Small intestine (tissue), 7 donors: ENCODE data around the gene STIL. TPM values are rescaled to one million over a fixed set of nuclear protein-coding genes. Genes with fewer than 3 reads are reported as not detected.

Experiments used
- DNase-seq, 2 donors: peaks; one replicate each; pipeline versions ENCODE4 v3.0.0 to v3.0.0-alpha.2; 2013
- FAIRE-seq: peaks from 2 replicates; lab custom pipeline; 2012; peaks lifted over from hg19 to GRCh38; lab: Jason Lieb, UNC
- H3K27ac ChIP-seq, 3 donors: one replicate each; pipeline ENCODE4 v1.5.1; 2013; ENCODE audit warnings: low read length in 2 of 3, mild to moderate bottlenecking in 2 of 3, control low read depth in 1 of 3, inconsistent platforms in 1 of 3, low read depth in 1 of 3, moderate library complexity in 1 of 3
- H3K27me3 ChIP-seq, 3 donors: one replicate each; pipeline ENCODE4 v1.6.1; 2013; ENCODE audit warnings: low read length in 3 of 3, inconsistent platforms in 1 of 3; ENCODE audit not compliant: control insufficient read depth in 3 of 3, insufficient read depth in 3 of 3
- H3K36me3 ChIP-seq, 3 donors: one replicate each; pipeline ENCODE4 v1.6.1; 2013; ENCODE audit warnings: low read length in 3 of 3, inconsistent platforms in 1 of 3, low read depth in 1 of 3, mild to moderate bottlenecking in 1 of 3, moderate library complexity in 1 of 3; ENCODE audit not compliant: control insufficient read depth in 3 of 3, insufficient read depth in 2 of 3
- H3K4me1 ChIP-seq, 3 donors: one replicate each; pipeline ENCODE4 v1.6.1; 2013; ENCODE audit warnings: low read length in 2 of 3, inconsistent platforms in 1 of 3, low read depth in 1 of 3, mild to moderate bottlenecking in 1 of 3, moderate library complexity in 1 of 3; ENCODE audit not compliant: control insufficient read depth in 3 of 3, insufficient read depth in 2 of 3
- H3K4me3 ChIP-seq, 3 donors: one replicate each; pipeline ENCODE4 v1.5.1; 2013; ENCODE audit warnings: low read length in 3 of 3, control low read depth in 1 of 3, inconsistent platforms in 1 of 3, low read depth in 1 of 3, mild to moderate bottlenecking in 1 of 3, moderate library complexity in 1 of 3
- H3K9me3 ChIP-seq, 2 donors: one replicate each; pipeline ENCODE4 v1.6.1; 2013; ENCODE audit warnings: low read depth in 1 of 2, low read length in 1 of 2; ENCODE audit not compliant: control insufficient read depth in 2 of 2, insufficient read depth in 1 of 2
- WGBS, 3 donors: extraction: QIAGEN DNeasy Blood & Tissue Kit; methylation state at CpG; one replicate each; pipeline ENCODE4 v1.1.7; 2013; 5-methylcytosine and 5-hydroxymethylcytosine counted together
- polyA plus RNA-seq, 4 donors: library from polyadenylated mRNA; stranded (reverse) in 3 of 4; unstranded in 1 of 4; fragments of 200-250 nt in 3 of 4; fragments of 120-200 nt in 1 of 4; gene quantifications; one replicate each; pipeline versions ENCODE4 v1.2.1 to v1.2.3, GENCODE V29; 2013
- donor health status: healthy with polysubstance abuse.
- donor health status: control.
- donor health status: control.
- donor health status: Bipolar disorder and iron deficiency.
- donor health status: healthy.

Gene STIL
- polyA plus RNA-seq, 4 donors: 0.54 to 5.5 (median 3.2) TPM

DNA sequence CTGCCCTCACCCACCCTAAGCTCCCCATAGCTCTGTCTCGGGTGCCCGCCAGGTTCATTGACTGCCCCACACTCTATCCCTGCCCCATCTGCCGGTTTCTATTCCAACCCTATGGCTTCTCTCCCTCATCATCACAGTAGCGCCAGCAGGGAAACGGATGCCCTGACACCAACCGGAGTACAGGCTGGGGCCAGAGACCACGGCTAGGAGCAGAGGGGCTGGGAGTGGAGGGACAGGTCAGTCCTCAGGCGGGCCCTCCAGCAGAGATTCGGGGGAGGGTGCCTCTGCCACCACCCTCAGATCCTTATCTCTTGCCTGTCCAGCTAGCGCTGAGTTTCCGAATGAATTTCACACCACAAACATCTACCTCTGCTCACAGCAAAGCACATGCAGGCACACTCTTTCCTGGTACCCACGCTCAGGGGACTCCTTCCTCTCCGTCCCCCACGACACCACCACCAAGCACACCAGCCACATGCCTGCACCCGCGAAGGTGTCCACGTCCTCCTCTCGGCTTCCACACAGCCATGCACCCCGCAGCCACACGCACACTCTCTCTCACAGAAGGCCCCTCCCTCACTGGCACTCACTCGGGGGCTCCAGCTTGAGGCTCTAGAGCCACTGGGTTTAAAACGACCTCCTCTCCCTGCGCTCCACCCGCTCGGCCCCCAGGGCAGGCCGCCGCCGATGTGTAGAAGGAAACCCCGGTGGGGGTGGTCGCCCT is 89.1 kb downstream of the STIL start:
- 3 to 12% (median 8%) methylated on average over 28 to 30 of the region's 30 CpGs for whole genome bisulfite sequencing, 3 donors
- DNase-seq (no peak), FAIRE-seq (no peak)
- H3K4me1 ChIP-seq: peaks cover 0 to 7% (median 4%) of the 10 kb centered on the region in 3 donors
- H3K27me3 ChIP-seq: peaks cover 0 to 85% (median 64%) of the 10 kb centered on the region in 3 donors
- no peak overlapping the region for H3K4me3 ChIP-seq
- H3K27ac ChIP-seq: no peak overlapping the region
- no peaks in the 10 kb centered on the region for H3K36me3 ChIP-seq
- H3K9me3 ChIP-seq: no peaks in the 10 kb centered on the region

- peaks cover 0 to 78% (median 57%) of the 10 kb centered on the region in 3 donors for H3K27me3 ChIP-seq
- H3K4me3 ChIP-seq: no peak overlapping the region
- H3K9me3 ChIP-seq: no peaks in the 10 kb centered on the region
- DNase-seq: no peak
- WGBS, 3 donors: 28 to 45% (median 37%) methylated on average over 8 to 9 of the region's 9 CpGs
- H3K36me3 ChIP-seq: no peaks in the 10 kb centered on the region
- H3K27ac ChIP-seq: no peak overlapping the region
- H3K4me1 ChIP-seq: peaks cover 0 to 4% (median 3%) of the 10 kb centered on the region in 3 donors
- FAIRE-seq: no peak
These were observed 89.8 kb downstream of the STIL start for GRCh38 chr1:47223921-47224675.

DNA sequence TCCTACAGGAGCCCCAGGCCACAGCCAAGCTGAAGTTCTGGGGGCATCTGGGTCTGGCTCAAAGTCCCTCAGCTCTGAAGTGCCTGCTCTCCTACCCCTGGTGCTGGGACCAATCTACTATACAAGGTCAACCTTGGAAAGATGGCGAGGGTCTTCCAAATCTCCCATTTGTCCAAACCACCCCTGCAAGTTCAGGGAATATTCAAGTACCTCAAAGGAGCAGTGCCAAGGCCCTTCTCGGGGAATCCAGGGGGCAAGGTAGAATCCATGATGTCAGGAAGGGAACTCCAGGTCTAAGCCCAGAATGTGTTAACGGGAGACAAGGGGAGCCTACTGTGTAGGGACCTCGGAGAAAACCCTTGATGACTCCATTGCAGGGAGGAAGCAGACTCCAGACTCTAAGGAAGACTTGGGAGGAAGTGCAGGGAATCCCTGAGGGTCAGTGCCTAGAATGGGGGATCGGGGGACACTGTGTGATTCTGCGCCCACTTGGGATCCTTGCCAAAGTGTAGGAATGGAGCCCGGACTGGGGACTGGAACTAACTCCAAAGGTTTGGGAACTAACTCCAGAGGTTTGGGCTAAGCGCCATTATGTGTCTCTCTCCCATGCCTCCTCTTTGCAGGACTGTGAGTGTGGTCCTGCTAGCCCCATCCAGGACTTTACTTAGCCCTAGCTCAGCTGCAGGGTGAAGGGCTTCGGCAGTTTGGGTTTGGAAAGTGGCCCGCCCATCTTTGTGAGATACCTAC is 90.6 kb downstream of the STIL start:
- no peak overlapping the region for H3K4me3 ChIP-seq
- no peak overlapping the region for H3K27ac ChIP-seq
- DNase-seq (no peak), FAIRE-seq (no peak)
- no peaks in the 10 kb centered on the region for H3K36me3 ChIP-seq
- H3K27me3 ChIP-seq: peaks cover 0 to 70% (median 50%) of the 10 kb centered on the region in 3 donors
- peaks cover 0 to 4% (median 3%) of the 10 kb centered on the region in 3 donors for H3K4me1 ChIP-seq
- H3K9me3 ChIP-seq: no peaks in the 10 kb centered on the region
- 63 to 72% (median 65%) methylated on average over 10 of the region's 10 CpGs for WGBS, 3 donors

DNA sequence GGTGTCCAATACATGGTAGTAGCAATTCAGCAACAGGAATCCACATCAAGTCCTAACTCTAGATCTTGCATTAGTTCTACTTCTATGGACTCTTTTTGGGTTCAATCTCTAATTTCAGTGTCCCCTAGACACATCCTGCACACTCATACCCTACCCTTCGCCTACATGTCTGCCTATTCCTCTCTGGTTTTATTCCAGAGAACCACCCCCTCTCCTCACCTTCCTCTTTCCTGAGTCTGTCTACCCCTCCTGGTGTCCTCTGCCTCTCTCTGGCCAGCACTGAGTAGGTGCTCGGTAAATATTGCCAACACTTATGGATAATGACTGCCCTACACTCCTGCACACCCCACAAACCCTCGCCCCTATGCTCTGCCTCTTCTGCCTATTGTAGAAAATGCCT is 91.5 kb downstream of the STIL start:
- Histone ChIP-seq H3K27me3 (peaks cover 0 to 62% (median 42%) of the 10 kb centered on the region in 3 donors), H3K4me3 (no peak overlapping the region), H3K36me3 (no peaks in the 10 kb centered on the region), H3K4me1 (peaks cover 0 to 4% (median 3%) of the 10 kb centered on the region in 3 donors), H3K9me3 (no peaks in the 10 kb centered on the region), H3K27ac (no peak overlapping the region)
- DNase-seq (no peak), FAIRE-seq (no peak)
- 86 to 93% (median 89%) methylated on average over 3 of the region's 3 CpGs for WGBS, 3 donors

DNA sequence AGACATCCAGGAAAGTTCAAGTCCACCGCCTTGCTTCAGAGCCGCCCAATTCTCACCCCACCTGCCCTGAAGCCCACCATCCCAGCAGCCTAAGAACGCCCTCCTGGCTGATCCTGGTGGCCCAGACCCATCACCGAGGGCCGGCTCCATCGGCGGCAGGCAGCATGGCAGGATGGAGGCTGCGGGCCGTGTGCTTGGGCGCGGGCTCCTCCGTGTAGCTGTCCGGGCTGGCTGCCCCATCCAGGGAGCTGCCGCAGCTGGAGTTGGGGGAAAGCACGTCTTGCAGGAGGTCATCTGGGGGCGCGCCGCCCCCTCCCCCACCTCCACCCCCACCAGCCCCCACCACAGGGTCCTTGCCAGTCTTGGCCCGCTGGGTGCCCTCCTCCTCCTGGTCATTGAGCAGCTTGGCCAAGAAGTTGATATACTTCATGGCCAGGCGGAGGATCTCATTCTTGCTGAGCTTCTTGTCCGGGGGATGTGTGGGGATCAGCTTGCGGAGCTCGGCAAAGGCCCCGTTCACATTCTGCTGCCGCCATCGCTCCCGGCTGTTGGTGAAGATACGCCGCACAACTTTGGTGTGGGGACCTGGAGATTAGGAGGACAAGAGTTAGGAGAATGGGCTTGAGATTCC is 94.2 kb downstream of the STIL start:
- 89 to 94% (median 91%) methylated on average over 25 to 29 of the region's 29 CpGs for WGBS, 3 donors
- H3K27ac ChIP-seq: no peak overlapping the region
- H3K4me1 ChIP-seq: peaks cover 0 to 7% (median 0%) of the 10 kb centered on the region in 3 donors
- no peak overlapping the region for H3K4me3 ChIP-seq
- H3K9me3 ChIP-seq: no peaks in the 10 kb centered on the region
- no peaks in the 10 kb centered on the region for H3K36me3 ChIP-seq
- peaks cover 0 to 37% (median 24%) of the 10 kb centered on the region in 3 donors for H3K27me3 ChIP-seq
- FAIRE-seq (no peak), DNase-seq (no peak)

- H3K9me3 ChIP-seq: no peaks in the 10 kb centered on the region
- H3K27ac ChIP-seq: no peak overlapping the region
- no peak overlapping the region for H3K4me3 ChIP-seq
- H3K36me3 ChIP-seq: no peaks in the 10 kb centered on the region
- WGBS, 3 donors: 63 to 79% (median 77%) methylated on average over 4 of the region's 4 CpGs
- FAIRE-seq: no peak
- DNase-seq: no peak
- H3K27me3 ChIP-seq: peaks cover 0 to 30% (median 18%) of the 10 kb centered on the region in 3 donors
- H3K4me1 ChIP-seq: peaks cover 0 to 7% (median 0%) of the 10 kb centered on the region in 3 donors
These were observed 94.9 kb downstream of the STIL start for GRCh38 chr1:47219001-47219400.

- no peaks in the 10 kb centered on the region for H3K36me3 ChIP-seq
- DNase-seq (peak in 1 of 2 donors; percentile 66), FAIRE-seq (no peak)
- H3K9me3 ChIP-seq: no peaks in the 10 kb centered on the region
- 55 to 71% (median 71%) methylated on average over 12 of the region's 12 CpGs for WGBS, 3 donors
- no peak overlapping the region for H3K27ac ChIP-seq
- peaks cover 0 to 7% (median 0%) of the 10 kb centered on the region in 3 donors for H3K4me1 ChIP-seq
- H3K27me3 ChIP-seq: peaks cover 0 to 5% (median 3%) of the 10 kb centered on the region in 3 donors
- no peak overlapping the region for H3K4me3 ChIP-seq
These were observed 97.5 kb downstream of the STIL start for GRCh38 chr1:47216278-47217059.
